GM21717 (cell line): ENCODE measurements around the gene SPEF2.

Source experiments
- ATAC-seq: cut with Tn5 transposase; IDR thresholded peaks from one replicate; pipeline ENCODE4 v1.9.1; 2021; ENCODE audit warnings: mild to moderate bottlenecking, moderate library complexity; ENCODE audit not compliant: unreplicated experiment

The SPEF2 gene

GRCh38 chr5:35778259-35778769 is 160.7 kb downstream of the SPEF2 start:
- no peak for ATAC-seq

GRCh38 chr5:35780236-35780635 is 162.6 kb downstream of the SPEF2 start:
- ATAC-seq = no peak

- ATAC-seq = no peak
Observed at GRCh38 chr5:35781181-35781790, 163.6 kb downstream of the SPEF2 start.

- no peak for ATAC-seq
Observed at GRCh38 chr5:35783551-35783950, 165.9 kb downstream of the SPEF2 start.

- ATAC-seq = no peak
Observed at GRCh38 chr5:35785601-35786085, 168.0 kb downstream of the SPEF2 start.

- ATAC-seq = no peak
Observed at GRCh38 chr5:35788724-35789123, 171.1 kb downstream of the SPEF2 start.

- ATAC-seq = no peak
Observed at GRCh38 chr5:35789732-35790456, 172.2 kb downstream of the SPEF2 start.

GRCh38 chr5:35790457-35790822 is 172.8 kb downstream of the SPEF2 start:
- no peak for ATAC-seq

GRCh38 chr5:35794328-35794619 is 176.6 kb downstream of the SPEF2 start:
- ATAC-seq = no peak

- no peak for ATAC-seq
Observed at GRCh38 chr5:35794684-35795375, 177.2 kb downstream of the SPEF2 start.

GRCh38 chr5:35799181-35799580 is 181.5 kb downstream of the SPEF2 start:
- ATAC-seq = no peak

GRCh38 chr5:35799753-35800152 is 182.1 kb downstream of the SPEF2 start:
- ATAC-seq = no peak

- no peak for ATAC-seq
Observed at GRCh38 chr5:35803191-35803651, 185.6 kb downstream of the SPEF2 start.

GRCh38 chr5:35804201-35804653 is 186.6 kb downstream of the SPEF2 start:
- no peak for ATAC-seq

GRCh38 chr5:35804841-35805240 is 187.2 kb downstream of the SPEF2 start:
- no peak for ATAC-seq

- ATAC-seq = no peak
Observed at GRCh38 chr5:35810601-35811000, 192.9 kb downstream of the SPEF2 start.

GRCh38 chr5:35811108-35811741 is 193.6 kb downstream of the SPEF2 start:
- no peak for ATAC-seq

- no peak for ATAC-seq
Observed at GRCh38 chr5:35813521-35813920, 195.9 kb downstream of the SPEF2 start.

GRCh38 chr5:35815089-35815936 is 197.7 kb downstream of the SPEF2 start:
- ATAC-seq = peak; percentile 77

- no peak for ATAC-seq
Observed at GRCh38 chr5:35816881-35817521, 199.3 kb downstream of the SPEF2 start.
